ENCODE data around the gene INTS4.
"Not testable (repeated sequence)": the region's sequence is repeated elsewhere in the genome, so short reads cannot be mapped to it uniquely, and the experiment has no call there.

GRCh38 chr11:77913608-77914306, 80.7 kb downstream of the INTS4 start:
- not testable (repeated sequence) for TF ChIP-seq CTCF, POLR2A (IDR thresholded peaks at IDR 0.05)
